Dendritic cell treated with granulocyte-macrophage colony-stimulating factor and Interleukin-4, amounts not matched to agents 40 ng/mL and 50 ng/mL, for 4 days (primary cell): ENCODE data around the gene CRHR1.

Experiments
- H3K27ac Mint-ChIP-seq: one replicate; pipeline ENCODE4 v1.8.0; 2022; ENCODE audit warnings: mild to moderate bottlenecking, mixed read lengths
- H3K27me3 Mint-ChIP-seq: one replicate; pipeline ENCODE4 v1.8.0; 2022; ENCODE audit warnings: mild to moderate bottlenecking, mixed read lengths
- H3K36me3 Mint-ChIP-seq: one replicate; pipeline ENCODE4 v1.8.0; 2022; ENCODE audit warnings: low read depth, mixed read lengths
- H3K4me1 Mint-ChIP-seq: one replicate; pipeline ENCODE4 v1.8.0; 2022; ENCODE audit warnings: low read depth, mixed read lengths
- H3K4me3 Mint-ChIP-seq: one replicate; pipeline ENCODE4 v1.8.0; 2022; ENCODE audit warnings: mild to moderate bottlenecking, moderate library complexity, mixed read lengths
- H3K9me3 Mint-ChIP-seq: one replicate; pipeline ENCODE4 v1.8.0; 2022; ENCODE audit warnings: mixed read lengths
- intact Hi-C: fragments of 100-400 bp; cut with micrococcal nuclease; formaldehyde crosslinking; loops from one replicate; pipeline ENCODE4 v1.15.0; 2022

Gene CRHR1

GRCh38 chr17:45828171-45828570 lies 44.1 kb downstream of the CRHR1 start:
- intact Hi-C loops: no loop called here
- Mint-ChIP-seq H3K4me3 (no peak overlapping the region), H3K27ac (no peak overlapping the region), H3K9me3 (no peaks in the 10 kb centered on the region), H3K4me1 (no peaks in the 10 kb centered on the region), H3K36me3 (no peaks in the 10 kb centered on the region), H3K27me3 (peaks cover 12% of the 10 kb centered on the region)

- Mint-ChIP-seq H3K27ac (no peak overlapping the region), H3K36me3 (no peaks in the 10 kb centered on the region), H3K9me3 (no peaks in the 10 kb centered on the region), H3K4me1 (no peaks in the 10 kb centered on the region), H3K4me3 (no peak overlapping the region), H3K27me3 (peaks cover 12% of the 10 kb centered on the region)
- intact Hi-C loops: no loop called here
Observed at GRCh38 chr17:45828582-45829133, 44.5 kb downstream of the CRHR1 start.

- peaks cover 6% of the 10 kb centered on the region for H3K27me3 Mint-ChIP-seq
- intact Hi-C loops: no loop called here
- no peak overlapping the region for H3K4me3 Mint-ChIP-seq
- no peak overlapping the region for H3K27ac Mint-ChIP-seq
- no peaks in the 10 kb centered on the region for H3K9me3 Mint-ChIP-seq
- H3K4me1 Mint-ChIP-seq: no peaks in the 10 kb centered on the region
- H3K36me3 Mint-ChIP-seq: no peaks in the 10 kb centered on the region
Observed at GRCh38 chr17:45833920-45834319, 49.8 kb downstream of the CRHR1 start.

GRCh38 chr17:45834471-45835396 lies 50.6 kb downstream of the CRHR1 start:
- no peak overlapping the region for H3K27ac Mint-ChIP-seq
- no peak overlapping the region for H3K4me3 Mint-ChIP-seq
- intact Hi-C loops: no loop called here
- peaks cover 4% of the 10 kb centered on the region for H3K27me3 Mint-ChIP-seq
- no peaks in the 10 kb centered on the region for H3K9me3 Mint-ChIP-seq
- H3K36me3 Mint-ChIP-seq: no peaks in the 10 kb centered on the region
- no peaks in the 10 kb centered on the region for H3K4me1 Mint-ChIP-seq

GRCh38 chr17:45835481-45835880 lies 51.4 kb downstream of the CRHR1 start:
- H3K4me3 Mint-ChIP-seq: no peak overlapping the region
- no peaks in the 10 kb centered on the region for H3K4me1 Mint-ChIP-seq
- H3K9me3 Mint-ChIP-seq: no peaks in the 10 kb centered on the region
- intact Hi-C loops: no loop called here
- H3K36me3 Mint-ChIP-seq: no peaks in the 10 kb centered on the region
- H3K27me3 Mint-ChIP-seq: peaks cover 4% of the 10 kb centered on the region
- H3K27ac Mint-ChIP-seq: no peak overlapping the region

GRCh38 chr17:45836047-45837044 lies 52.2 kb downstream of the CRHR1 start:
- Mint-ChIP-seq H3K27me3 (peaks cover 4% of the 10 kb centered on the region), H3K4me3 (no peak overlapping the region), H3K4me1 (no peaks in the 10 kb centered on the region), H3K36me3 (no peaks in the 10 kb centered on the region), H3K9me3 (no peaks in the 10 kb centered on the region), H3K27ac (no peak overlapping the region)
- intact Hi-C loops: no loop called here

GRCh38 chr17:45837187-45837586 lies 53.1 kb downstream of the CRHR1 start:
- intact Hi-C loops: no loop called here
- peaks cover 2% of the 10 kb centered on the region for H3K27me3 Mint-ChIP-seq
- no peaks in the 10 kb centered on the region for H3K4me1 Mint-ChIP-seq
- H3K36me3 Mint-ChIP-seq: no peaks in the 10 kb centered on the region
- no peak overlapping the region for H3K27ac Mint-ChIP-seq
- no peaks in the 10 kb centered on the region for H3K9me3 Mint-ChIP-seq
- no peak overlapping the region for H3K4me3 Mint-ChIP-seq

- H3K4me1 Mint-ChIP-seq: no peaks in the 10 kb centered on the region
- no peak overlapping the region for H3K4me3 Mint-ChIP-seq
- no peaks in the 10 kb centered on the region for H3K9me3 Mint-ChIP-seq
- no peak overlapping the region for H3K27ac Mint-ChIP-seq
- no peaks in the 10 kb centered on the region for H3K36me3 Mint-ChIP-seq
- intact Hi-C loops: no loop called here
- peaks cover 2% of the 10 kb centered on the region for H3K27me3 Mint-ChIP-seq
Observed at GRCh38 chr17:45837603-45838002, 53.5 kb downstream of the CRHR1 start.

- intact Hi-C loops: no loop called here
- Mint-ChIP-seq H3K4me3 (no peak overlapping the region), H3K9me3 (no peaks in the 10 kb centered on the region), H3K27ac (no peak overlapping the region), H3K27me3 (peaks cover under 1% of the 10 kb centered on the region), H3K4me1 (no peaks in the 10 kb centered on the region), H3K36me3 (no peaks in the 10 kb centered on the region)
Observed at GRCh38 chr17:45838751-45839295, 54.7 kb downstream of the CRHR1 start.

GRCh38 chr17:45839442-45839841 lies 55.3 kb downstream of the CRHR1 start:
- Mint-ChIP-seq H3K27me3 (no peaks in the 10 kb centered on the region), H3K9me3 (no peaks in the 10 kb centered on the region), H3K4me3 (no peak overlapping the region), H3K4me1 (no peaks in the 10 kb centered on the region), H3K27ac (no peak overlapping the region), H3K36me3 (no peaks in the 10 kb centered on the region)
- intact Hi-C loops: no loop called here

- no peaks in the 10 kb centered on the region for H3K4me1 Mint-ChIP-seq
- no peak overlapping the region for H3K4me3 Mint-ChIP-seq
- no peaks in the 10 kb centered on the region for H3K9me3 Mint-ChIP-seq
- H3K36me3 Mint-ChIP-seq: no peaks in the 10 kb centered on the region
- H3K27ac Mint-ChIP-seq: no peak overlapping the region
- no peaks in the 10 kb centered on the region for H3K27me3 Mint-ChIP-seq
- intact Hi-C loops: no loop called here
Observed at GRCh38 chr17:45841186-45841585, 57.1 kb downstream of the CRHR1 start.

GRCh38 chr17:45841883-45842525 lies 57.9 kb downstream of the CRHR1 start:
- H3K36me3 Mint-ChIP-seq: no peaks in the 10 kb centered on the region
- H3K9me3 Mint-ChIP-seq: no peaks in the 10 kb centered on the region
- intact Hi-C loops: no loop called here
- H3K27ac Mint-ChIP-seq: no peak overlapping the region
- H3K4me1 Mint-ChIP-seq: no peaks in the 10 kb centered on the region
- no peaks in the 10 kb centered on the region for H3K27me3 Mint-ChIP-seq
- H3K4me3 Mint-ChIP-seq: no peak overlapping the region

- Mint-ChIP-seq H3K4me3 (no peak overlapping the region), H3K27ac (no peak overlapping the region), H3K4me1 (no peaks in the 10 kb centered on the region), H3K9me3 (no peaks in the 10 kb centered on the region), H3K36me3 (no peaks in the 10 kb centered on the region), H3K27me3 (no peaks in the 10 kb centered on the region)
- intact Hi-C loops: no loop called here
Observed at GRCh38 chr17:45843722-45844121, 59.6 kb downstream of the CRHR1 start.
